ENCODE data around the gene STK4. TPM values are rescaled to one million over a fixed set of nuclear protein-coding genes. Genes with fewer than 3 reads are reported as not detected.
"Not testable (repeated sequence)": the region's sequence is repeated elsewhere in the genome, so short reads cannot be mapped to it uniquely, and the experiment has no call there.

Gene STK4
- polyA plus RNA-seq, 4 donors, result 6.9 to 15.8 (median 8.9) TPM

- DNase-seq (no peak), FAIRE-seq (no peak)
- H3K27ac ChIP-seq (ENCODE audit: low read depth in 1 of 3, low read length in 2 of 3), result no peak overlapping the region
- H3K27me3 ChIP-seq (ENCODE audit: control insufficient read depth in 3 of 3, insufficient read depth in 3 of 3, low read length in 3 of 3), result no peaks in the 10 kb centered on the region
- no peaks in the 10 kb centered on the region for H3K9me3 ChIP-seq (ENCODE audit: control insufficient read depth in 2 of 2, insufficient read depth in 1 of 2, low read depth in 1 of 2, low read length in 1 of 2)
- peaks cover 0 to 14% (median 2%) of the 10 kb centered on the region in 3 donors for H3K4me1 ChIP-seq (ENCODE audit: control insufficient read depth in 3 of 3, insufficient read depth in 2 of 3, low read depth in 1 of 3, low read length in 2 of 3)
- peaks cover 0 to 3% (median 2%) of the 10 kb centered on the region in 3 donors for H3K36me3 ChIP-seq (ENCODE audit: control insufficient read depth in 3 of 3, insufficient read depth in 2 of 3, low read depth in 1 of 3, low read length in 3 of 3)
- H3K4me3 ChIP-seq (ENCODE audit: low read depth in 1 of 3, low read length in 3 of 3), result no peak overlapping the region
Measured at GRCh38 chr20:45017857-45018256, 51.5 kb downstream of the STK4 start.

- no peak overlapping the region for H3K27ac ChIP-seq (ENCODE audit: low read depth in 1 of 3, low read length in 2 of 3)
- no peaks in the 10 kb centered on the region for H3K27me3 ChIP-seq (ENCODE audit: control insufficient read depth in 3 of 3, insufficient read depth in 3 of 3, low read length in 3 of 3)
- peaks cover 0 to 14% (median 2%) of the 10 kb centered on the region in 3 donors for H3K4me1 ChIP-seq (ENCODE audit: control insufficient read depth in 3 of 3, insufficient read depth in 2 of 3, low read depth in 1 of 3, low read length in 2 of 3)
- FAIRE-seq (no peak), DNase-seq (no peak)
- 94 to 97% (median 97%) methylated on average over 4 of the region's 4 CpGs for WGBS, 3 donors
- H3K9me3 ChIP-seq (ENCODE audit: control insufficient read depth in 2 of 2, insufficient read depth in 1 of 2, low read depth in 1 of 2, low read length in 1 of 2), result no peaks in the 10 kb centered on the region
- H3K36me3 ChIP-seq (ENCODE audit: control insufficient read depth in 3 of 3, insufficient read depth in 2 of 3, low read depth in 1 of 3, low read length in 3 of 3), result peaks cover 0 to 2% (median under 1%) of the 10 kb centered on the region in 3 donors
- no peak overlapping the region for H3K4me3 ChIP-seq (ENCODE audit: low read depth in 1 of 3, low read length in 3 of 3)
Measured at GRCh38 chr20:45019027-45019761, 52.9 kb downstream of the STK4 start.

GRCh38 chr20:45019762-45020123 is 53.4 kb downstream of the STK4 start:
- DNase-seq (no peak), FAIRE-seq (no peak)
- Histone ChIP-seq H3K9me3 (ENCODE audit: control insufficient read depth in 2 of 2, insufficient read depth in 1 of 2, low read depth in 1 of 2, low read length in 1 of 2) (no peaks in the 10 kb centered on the region), H3K4me3 (ENCODE audit: low read depth in 1 of 3, low read length in 3 of 3) (no peak overlapping the region), H3K36me3 (ENCODE audit: control insufficient read depth in 3 of 3, insufficient read depth in 2 of 3, low read depth in 1 of 3, low read length in 3 of 3) (peaks cover 0 to 2% (median 0%) of the 10 kb centered on the region in 3 donors), H3K27ac (ENCODE audit: low read depth in 1 of 3, low read length in 2 of 3) (no peak overlapping the region), H3K4me1 (ENCODE audit: control insufficient read depth in 3 of 3, insufficient read depth in 2 of 3, low read depth in 1 of 3, low read length in 2 of 3) (peaks cover 0 to 10% (median 0%) of the 10 kb centered on the region in 3 donors), H3K27me3 (ENCODE audit: control insufficient read depth in 3 of 3, insufficient read depth in 3 of 3, low read length in 3 of 3) (no peaks in the 10 kb centered on the region)
- 71 to 89% (median 79%) methylated on average over 1 of the region's 1 CpG for WGBS, 3 donors

- peak in 1 of 2 donors; percentile 34 for DNase-seq
- Histone ChIP-seq H3K4me3 (ENCODE audit: low read depth in 1 of 3, low read length in 3 of 3) (no peak overlapping the region), H3K27ac (ENCODE audit: low read depth in 1 of 3, low read length in 2 of 3) (no peak overlapping the region), H3K4me1 (ENCODE audit: control insufficient read depth in 3 of 3, insufficient read depth in 2 of 3, low read depth in 1 of 3, low read length in 2 of 3) (peaks cover 0 to 10% (median 0%) of the 10 kb centered on the region in 3 donors), H3K9me3 (ENCODE audit: control insufficient read depth in 2 of 2, insufficient read depth in 1 of 2, low read depth in 1 of 2, low read length in 1 of 2) (no peaks in the 10 kb centered on the region), H3K36me3 (ENCODE audit: control insufficient read depth in 3 of 3, insufficient read depth in 2 of 3, low read depth in 1 of 3, low read length in 3 of 3) (peaks cover 0 to 3% (median 2%) of the 10 kb centered on the region in 3 donors), H3K27me3 (ENCODE audit: control insufficient read depth in 3 of 3, insufficient read depth in 3 of 3, low read length in 3 of 3) (no peaks in the 10 kb centered on the region)
- WGBS, 3 donors, result 69 to 83% (median 76%) methylated on average over 3 of the region's 3 CpGs
- FAIRE-seq, result no peak
Measured at GRCh38 chr20:45020236-45020886, 54.0 kb downstream of the STK4 start.

GRCh38 chr20:45021631-45022030 is 55.3 kb downstream of the STK4 start:
- DNase-seq (no peak), FAIRE-seq (no peak)
- peaks cover 0 to 8% (median 2%) of the 10 kb centered on the region in 3 donors for H3K36me3 ChIP-seq (ENCODE audit: control insufficient read depth in 3 of 3, insufficient read depth in 2 of 3, low read depth in 1 of 3, low read length in 3 of 3)
- H3K4me3 ChIP-seq (ENCODE audit: low read depth in 1 of 3, low read length in 3 of 3), result no peak overlapping the region
- peaks cover 0 to 10% (median 0%) of the 10 kb centered on the region in 3 donors for H3K4me1 ChIP-seq (ENCODE audit: control insufficient read depth in 3 of 3, insufficient read depth in 2 of 3, low read depth in 1 of 3, low read length in 2 of 3)
- H3K9me3 ChIP-seq (ENCODE audit: control insufficient read depth in 2 of 2, insufficient read depth in 1 of 2, low read depth in 1 of 2, low read length in 1 of 2), result no peaks in the 10 kb centered on the region
- H3K27me3 ChIP-seq (ENCODE audit: control insufficient read depth in 3 of 3, insufficient read depth in 3 of 3, low read length in 3 of 3), result no peaks in the 10 kb centered on the region
- WGBS, 3 donors, result 66 to 76% (median 71%) methylated on average over 2 of the region's 2 CpGs
- H3K27ac ChIP-seq (ENCODE audit: low read depth in 1 of 3, low read length in 2 of 3), result no peak overlapping the region

- H3K27ac ChIP-seq (ENCODE audit: low read depth in 1 of 3, low read length in 2 of 3); FAIRE-seq; H3K4me1 ChIP-seq (ENCODE audit: control insufficient read depth in 3 of 3, insufficient read depth in 2 of 3, low read depth in 1 of 3, low read length in 2 of 3); DNase-seq; H3K27me3 ChIP-seq (ENCODE audit: control insufficient read depth in 3 of 3, insufficient read depth in 3 of 3, low read length in 3 of 3); H3K9me3 ChIP-seq (ENCODE audit: control insufficient read depth in 2 of 2, insufficient read depth in 1 of 2, low read depth in 1 of 2, low read length in 1 of 2); H3K4me3 ChIP-seq (ENCODE audit: low read depth in 1 of 3, low read length in 3 of 3); H3K36me3 ChIP-seq (ENCODE audit: control insufficient read depth in 3 of 3, insufficient read depth in 2 of 3, low read depth in 1 of 3, low read length in 3 of 3): not testable (repeated sequence)
- WGBS, 3 donors, result 74 to 85% (median 74%) methylated on average over 2 of the region's 2 CpGs
Measured at GRCh38 chr20:45023140-45023539, 56.8 kb downstream of the STK4 start.

- Histone ChIP-seq H3K27ac (ENCODE audit: low read depth in 1 of 3, low read length in 2 of 3) (no peak overlapping the region), H3K4me3 (ENCODE audit: low read depth in 1 of 3, low read length in 3 of 3) (no peak overlapping the region), H3K36me3 (ENCODE audit: control insufficient read depth in 3 of 3, insufficient read depth in 2 of 3, low read depth in 1 of 3, low read length in 3 of 3) (peaks cover 2 to 13% (median 2%) of the 10 kb centered on the region in 3 donors), H3K27me3 (ENCODE audit: control insufficient read depth in 3 of 3, insufficient read depth in 3 of 3, low read length in 3 of 3) (no peaks in the 10 kb centered on the region), H3K9me3 (ENCODE audit: control insufficient read depth in 2 of 2, insufficient read depth in 1 of 2, low read depth in 1 of 2, low read length in 1 of 2) (no peaks in the 10 kb centered on the region), H3K4me1 (ENCODE audit: control insufficient read depth in 3 of 3, insufficient read depth in 2 of 3, low read depth in 1 of 3, low read length in 2 of 3) (peaks cover 0 to 3% (median 0%) of the 10 kb centered on the region in 3 donors)
- 75 to 88% (median 83%) methylated on average over 6 of the region's 6 CpGs for WGBS, 3 donors
- FAIRE-seq, result no peak
- DNase-seq, result no peak
Measured at GRCh38 chr20:45028424-45029136, 62.3 kb downstream of the STK4 start.

GRCh38 chr20:45029884-45030283 is 63.6 kb downstream of the STK4 start:
- peaks cover 2 to 13% (median 2%) of the 10 kb centered on the region in 3 donors for H3K36me3 ChIP-seq (ENCODE audit: control insufficient read depth in 3 of 3, insufficient read depth in 2 of 3, low read depth in 1 of 3, low read length in 3 of 3)
- H3K4me1 ChIP-seq (ENCODE audit: control insufficient read depth in 3 of 3, insufficient read depth in 2 of 3, low read depth in 1 of 3, low read length in 2 of 3), result peaks cover 0 to 3% (median 0%) of the 10 kb centered on the region in 3 donors
- no peaks in the 10 kb centered on the region for H3K27me3 ChIP-seq (ENCODE audit: control insufficient read depth in 3 of 3, insufficient read depth in 3 of 3, low read length in 3 of 3)
- DNase-seq, result no peak
- no peak overlapping the region for H3K27ac ChIP-seq (ENCODE audit: low read depth in 1 of 3, low read length in 2 of 3)
- 94 to 96% (median 94%) methylated on average over 3 of the region's 3 CpGs for WGBS, 3 donors
- H3K9me3 ChIP-seq (ENCODE audit: control insufficient read depth in 2 of 2, insufficient read depth in 1 of 2, low read depth in 1 of 2, low read length in 1 of 2), result no peaks in the 10 kb centered on the region
- no peak for FAIRE-seq
- no peak overlapping the region for H3K4me3 ChIP-seq (ENCODE audit: low read depth in 1 of 3, low read length in 3 of 3)

All from small intestine (tissue), 7 donors.